ENCODE measurements around the gene C1orf105. TPM values are rescaled to one million over a fixed set of nuclear protein-coding genes. Genes with fewer than 3 reads are reported as not detected.

C1orf105 gene
- total and polyA plus RNA-seq, 9 donors, result not detected

DNA sequence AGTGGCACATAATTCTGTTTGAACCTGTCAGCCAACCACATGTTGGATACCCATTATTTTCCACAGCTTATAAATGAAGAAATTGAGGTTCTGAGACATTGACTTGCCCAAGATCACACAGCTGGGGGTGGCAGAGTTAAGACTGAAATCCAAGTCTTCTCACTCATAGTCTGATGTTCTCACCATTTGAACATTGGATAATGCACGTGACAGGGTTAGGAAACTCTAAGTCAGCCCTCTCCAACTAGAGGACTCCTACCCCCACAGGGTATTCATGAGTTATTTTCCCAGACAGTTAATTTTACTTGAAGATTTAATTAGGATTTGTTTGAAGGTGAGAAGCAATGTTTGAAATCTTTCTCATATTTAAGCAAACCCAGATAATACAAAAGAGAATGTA, 38.1 kb upstream of the C1orf105 start:
- intact Hi-C loops (cut with DNase I), result no loop called here
- Histone ChIP-seq H3K9me3 (no peaks in the 10 kb centered on the region), H3K27me3 (no peaks in the 10 kb centered on the region), H3K36me3 (no peaks in the 10 kb centered on the region), H3K4me3 (no peak overlapping the region), H3K27ac (no peak overlapping the region), H3K4me1 (ENCODE audit: insufficient read depth) (peaks cover 2% of the 10 kb centered on the region)
- no peak for DNase-seq
- TF ChIP-seq EP300 (IDR thresholded peaks at IDR 0.05) (no peak), POLR2A (IDR thresholded peaks at IDR 0.05) (no peak)
- TF ChIP-seq, protein P1, sequence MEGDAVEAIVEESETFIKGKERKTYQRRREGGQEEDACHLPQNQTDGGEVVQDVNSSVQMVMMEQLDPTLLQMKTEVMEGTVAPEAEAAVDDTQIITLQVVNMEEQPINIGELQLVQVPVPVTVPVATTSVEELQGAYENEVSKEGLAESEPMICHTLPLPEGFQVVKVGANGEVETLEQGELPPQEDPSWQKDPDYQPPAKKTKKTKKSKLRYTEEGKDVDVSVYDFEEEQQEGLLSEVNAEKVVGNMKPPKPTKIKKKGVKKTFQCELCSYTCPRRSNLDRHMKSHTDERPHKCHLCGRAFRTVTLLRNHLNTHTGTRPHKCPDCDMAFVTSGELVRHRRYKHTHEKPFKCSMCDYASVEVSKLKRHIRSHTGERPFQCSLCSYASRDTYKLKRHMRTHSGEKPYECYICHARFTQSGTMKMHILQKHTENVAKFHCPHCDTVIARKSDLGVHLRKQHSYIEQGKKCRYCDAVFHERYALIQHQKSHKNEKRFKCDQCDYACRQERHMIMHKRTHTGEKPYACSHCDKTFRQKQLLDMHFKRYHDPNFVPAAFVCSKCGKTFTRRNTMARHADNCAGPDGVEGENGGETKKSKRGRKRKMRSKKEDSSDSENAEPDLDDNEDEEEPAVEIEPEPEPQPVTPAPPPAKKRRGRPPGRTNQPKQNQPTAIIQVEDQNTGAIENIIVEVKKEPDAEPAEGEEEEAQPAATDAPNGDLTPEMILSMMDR (IDR thresholded peaks at IDR 0.05), result no peak
- 47 to 83% (median 68%) methylated on average over 1 of the region's 1 CpG for WGBS, 3 donors

DNA sequence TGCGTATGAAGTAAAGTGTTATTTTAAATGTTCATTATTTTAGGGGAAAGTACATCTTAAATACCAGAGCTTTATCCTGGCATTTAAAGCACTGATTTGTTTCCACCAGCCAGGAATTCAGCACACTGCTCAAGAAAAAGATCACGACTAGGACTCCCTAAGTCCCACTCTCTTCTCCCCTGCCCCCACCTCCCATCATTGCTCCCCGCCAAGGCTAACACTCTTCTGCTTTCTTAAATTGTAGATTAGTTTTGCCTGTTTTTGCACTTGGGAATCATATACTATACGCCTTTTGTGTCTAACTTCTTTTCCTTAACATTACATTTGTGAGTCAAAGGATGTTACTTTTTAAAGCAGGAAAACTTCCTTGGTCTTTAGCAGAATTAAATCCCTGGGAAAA, 37.5 kb upstream of the C1orf105 start:
- no peaks in the 10 kb centered on the region for H3K9me3 ChIP-seq
- no peak for DNase-seq
- H3K4me1 ChIP-seq (ENCODE audit: insufficient read depth), result peaks cover 2% of the 10 kb centered on the region
- H3K4me3 ChIP-seq, result no peak overlapping the region
- no peaks in the 10 kb centered on the region for H3K27me3 ChIP-seq
- TF ChIP-seq, protein P1 (IDR thresholded peaks at IDR 0.05), result no peak
- TF ChIP-seq POLR2A (IDR thresholded peaks at IDR 0.05) (no peak), EP300 (IDR thresholded peaks at IDR 0.05) (no peak)
- no peak overlapping the region for H3K27ac ChIP-seq
- no peaks in the 10 kb centered on the region for H3K36me3 ChIP-seq
- intact Hi-C loops (cut with DNase I), result no loop called here
- WGBS, 3 donors, result 27 to 31% (median 30%) methylated on average over 4 of the region's 4 CpGs

DNA sequence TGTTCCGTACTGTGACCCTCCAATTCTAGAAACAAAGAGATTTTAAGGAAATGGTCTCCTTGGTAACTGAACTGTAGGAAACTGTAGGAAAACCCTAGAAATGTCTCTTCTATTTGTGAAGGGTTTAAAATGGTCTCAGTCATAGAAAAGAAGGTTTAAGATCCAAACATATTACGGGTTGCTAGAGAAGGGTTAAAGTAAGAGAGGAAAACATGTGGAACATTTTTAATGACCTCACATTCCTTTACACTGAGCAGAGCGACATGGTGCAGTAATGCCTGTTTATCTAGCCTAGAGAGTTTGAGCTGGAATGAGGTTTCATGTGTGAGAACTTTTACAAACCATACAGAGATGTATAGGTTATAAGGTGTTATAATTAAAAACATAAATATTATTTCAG, 36.9 kb upstream of the C1orf105 start:
- no peaks in the 10 kb centered on the region for H3K36me3 ChIP-seq
- H3K27ac ChIP-seq, result no peak overlapping the region
- intact Hi-C loops (cut with DNase I), result no loop called here
- H3K4me3 ChIP-seq, result no peak overlapping the region
- no peaks in the 10 kb centered on the region for H3K9me3 ChIP-seq
- H3K4me1 ChIP-seq (ENCODE audit: insufficient read depth), result peaks cover 2% of the 10 kb centered on the region
- 3 to 13% (median 12%) methylated on average over 3 of the region's 3 CpGs for WGBS, 3 donors
- no peaks in the 10 kb centered on the region for H3K27me3 ChIP-seq
- DNase-seq, result no peak
- TF ChIP-seq EP300 (IDR thresholded peaks at IDR 0.05), result no peak
- no peak for TF ChIP-seq POLR2A (IDR thresholded peaks at IDR 0.05)
- TF ChIP-seq, protein P1 (IDR thresholded peaks at IDR 0.05), result no peak

DNA sequence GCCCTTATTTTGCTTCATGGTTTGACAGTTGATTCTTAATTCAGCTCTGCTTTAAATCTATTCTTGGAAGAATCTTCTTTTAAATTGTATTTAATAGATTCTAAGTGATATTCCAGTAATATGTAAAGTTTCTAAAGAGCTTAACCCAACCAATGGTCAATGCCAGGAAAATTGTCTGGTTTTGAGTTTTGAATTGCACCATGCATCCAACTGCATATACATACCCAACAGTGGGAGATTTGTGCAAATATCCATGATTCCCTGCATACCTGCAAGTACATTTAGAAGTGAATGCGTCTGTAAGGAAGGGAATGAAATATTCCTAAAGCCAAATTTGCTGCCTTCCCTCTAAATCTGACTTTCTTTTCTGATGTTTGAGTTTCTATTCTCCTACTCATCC, 35.8 kb upstream of the C1orf105 start:
- intact Hi-C loops (cut with DNase I), result no loop called here
- H3K27ac ChIP-seq, result no peak overlapping the region
- H3K9me3 ChIP-seq, result no peaks in the 10 kb centered on the region
- no peaks in the 10 kb centered on the region for H3K36me3 ChIP-seq
- no peak overlapping the region for H3K4me3 ChIP-seq
- H3K27me3 ChIP-seq, result no peaks in the 10 kb centered on the region
- peaks cover 2% of the 10 kb centered on the region for H3K4me1 ChIP-seq (ENCODE audit: insufficient read depth)
- 100% methylated on average over 1 of the region's 1 CpG for WGBS, 3 donors
- no peak for DNase-seq
- TF ChIP-seq, protein P1 (IDR thresholded peaks at IDR 0.05), result no peak
- TF ChIP-seq EP300 (IDR thresholded peaks at IDR 0.05) (no peak), POLR2A (IDR thresholded peaks at IDR 0.05) (no peak)

DNA sequence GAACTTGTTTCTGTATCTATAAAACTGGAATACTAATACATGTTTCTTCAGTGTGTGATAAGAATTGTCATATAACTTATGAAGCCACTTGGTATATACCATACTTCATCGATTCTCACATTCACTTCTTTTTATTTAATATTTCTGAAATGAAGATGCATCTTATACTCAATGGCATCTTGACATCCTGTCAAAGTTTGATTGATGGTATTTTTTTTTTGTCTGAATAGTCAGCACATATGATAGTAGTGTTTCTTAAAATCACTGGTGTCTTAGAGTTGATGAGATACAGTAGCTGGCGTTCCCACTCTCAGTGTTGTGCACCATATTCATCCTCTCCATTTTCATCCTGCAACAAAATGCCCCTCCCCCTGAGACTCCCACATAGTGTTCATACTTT, 34.4 kb upstream of the C1orf105 start:
- H3K27me3 ChIP-seq, result no peaks in the 10 kb centered on the region
- no peak overlapping the region for H3K4me3 ChIP-seq
- intact Hi-C loops (cut with DNase I), result no loop called here
- no peak for DNase-seq
- no peak overlapping the region for H3K27ac ChIP-seq
- H3K36me3 ChIP-seq, result no peaks in the 10 kb centered on the region
- peaks cover 7% of the 10 kb centered on the region for H3K4me1 ChIP-seq (ENCODE audit: insufficient read depth)
- WGBS, 3 donors, result 91 to 93% (median 93%) methylated on average over 2 of the region's 2 CpGs
- H3K9me3 ChIP-seq, result no peaks in the 10 kb centered on the region
- TF ChIP-seq, protein P1 (IDR thresholded peaks at IDR 0.05), result no peak
- no peak for TF ChIP-seq EP300 (IDR thresholded peaks at IDR 0.05)
